Heart left ventricle (tissue), 13 donors: ENCODE data around the gene KDELR1.

Experiments
- CTCF ChIP-seq, 12 donors: fragments of 200-600 bp; sonication (generic) in 4 of 12; IDR thresholded peaks; one replicate each; pipeline versions ENCODE4 v1.5.0 to v1.8.0; 2018 to 2022; ENCODE audit warnings: antibody characterized with exemption in 12 of 12, mild to moderate bottlenecking in 5 of 12
- POLR2A ChIP-seq, 2 donors: fragments of 450-650 bp; IDR thresholded peaks; one replicate each; pipeline ENCODE4 v1.6.1; 2017; ENCODE audit warnings: antibody characterized with exemption in 2 of 2, mild to moderate bottlenecking in 2 of 2, moderate library complexity in 2 of 2
- donor health status: ischemic (EF 13 %, LVEDD 7.1; RV severe dilation, severe dysfunction).
- donor health status: DM: no; HTN: yes; CAD: no.
- donor health status: DM: no; HTN: no; CAD: no.
- donor health status: ischemic (EF 25% LVEDD 6.9; RV normal size, moderate dysfunction).
- donor health status: ischemic (EF 25% LVEDD 5.7; RV mildly dilated, moderate dysfunction).
- donor health status: ischemic (EF 35%, LVEDD 5.7; RV mildly dilated, moderate dysfunction).
- donor health status: nonischemic (EF 11% LVEDD 7.7; RV severe dilation, severe dysfunction).
- donor health status: DM: yes; HTN: yes; CAD: no.
- donor health status: PGD.
- donor health status: ischemic (EF 29% LVEDD 5.4; RV normal size, mild dysfunction).
- donor health status: nonischemic (EF 23%, LVEDD 6.1; RV moderate dilation, normal function).

DNA sequence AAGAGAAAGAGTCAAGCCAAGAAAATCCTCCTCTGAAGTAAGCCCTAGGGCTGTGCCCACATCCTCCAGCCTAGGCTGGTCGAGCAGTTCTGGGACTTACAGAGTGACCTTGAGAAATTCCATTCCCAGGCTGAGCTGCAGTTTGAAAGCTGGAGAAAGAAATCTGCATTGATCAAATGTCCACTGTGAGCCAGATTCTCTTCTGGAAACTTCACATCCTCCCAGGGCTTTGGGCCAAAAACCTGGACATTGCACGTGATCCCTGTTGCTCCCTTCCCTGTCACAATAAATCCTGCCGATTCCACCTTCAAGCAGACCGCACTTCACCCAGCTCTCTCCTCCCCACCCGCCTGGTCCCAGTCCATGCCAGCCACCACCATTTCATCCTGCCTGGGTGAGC lies 43.3 kb downstream of the KDELR1 start:
- TF ChIP-seq CTCF (IDR thresholded peaks at IDR 0.05) (no peak), POLR2A (IDR thresholded peaks at IDR 0.05) (no peak)
